Right lobe of liver (tissue), 4 donors: ENCODE measurements around the gene NCEH1.

Source experiments
- CTCF ChIP-seq, 4 donors: fragments of 200-600 bp in 3 of 4; fragments of 450-650 bp in 1 of 4; IDR thresholded peaks; one replicate each; pipeline versions ENCODE4 v1.5.1 to v1.8.0; 2016 to 2022; ENCODE audit warnings: antibody characterized with exemption in 4 of 4, mild to moderate bottlenecking in 2 of 4
- POLR2A ChIP-seq: fragments of 450-650 bp; IDR thresholded peaks from one replicate; pipeline ENCODE4 v1.6.1; 2017; ENCODE audit warnings: antibody characterized with exemption, mild to moderate bottlenecking
- donor health status: DM: no; HTN: no; CAD: no.
- donor health status: DM: no; HTN: no; CAD: no.
- donor health status: DM: no; HTN: yes; CAD: no.

GRCh38 chr3:172614340-172615274, 96.3 kb downstream of the NCEH1 start:
- no peak for TF ChIP-seq CTCF (IDR thresholded peaks at IDR 0.05)
- no peak for TF ChIP-seq POLR2A
